AG10803 (cell line): ENCODE results near the gene MYL3.

ENCODE experiments used
- DNase-seq: peaks from one replicate; pipeline ENCODE4 v3.0.0; 2010; ENCODE audit warnings: low read depth
- H3K4me3 ChIP-seq: 2 replicates; pipeline ENCODE4 v1.5.1; 2011; ENCODE audit warnings: mild to moderate bottlenecking, low read length, control low read depth
- CTCF ChIP-seq: conservative IDR thresholded peaks from 2 replicates; pipeline ENCODE4 v1.5.1; 2011; ENCODE audit warnings: mild to moderate bottlenecking, low read length, control low read depth, inconsistent platforms

Gene MYL3

GRCh38 chr3:46907960-46908293 is 44.7 kb upstream of the MYL3 start:
- H3K4me3 ChIP-seq = no peak overlapping the region
- TF ChIP-seq CTCF = no peak
- DNase-seq = no peak

- no peak for DNase-seq
- no peak for TF ChIP-seq CTCF
- H3K4me3 ChIP-seq = no peak overlapping the region
Observed at GRCh38 chr3:46907271-46907670, 44.0 kb upstream of the MYL3 start.

GRCh38 chr3:46906471-46907058 is 43.3 kb upstream of the MYL3 start:
- no peak overlapping the region for H3K4me3 ChIP-seq
- DNase-seq = no peak
- TF ChIP-seq CTCF = no peak

GRCh38 chr3:46905661-46906451 is 42.6 kb upstream of the MYL3 start:
- H3K4me3 ChIP-seq = no peak overlapping the region
- no peak for TF ChIP-seq CTCF
- no peak for DNase-seq

- H3K4me3 ChIP-seq = no peak overlapping the region
- TF ChIP-seq CTCF = no peak
- no peak for DNase-seq
Observed at GRCh38 chr3:46905213-46905560, 41.9 kb upstream of the MYL3 start.

- no peak for TF ChIP-seq CTCF
- DNase-seq = no peak
- H3K4me3 ChIP-seq = no peak overlapping the region
Observed at GRCh38 chr3:46904303-46905212, 41.3 kb upstream of the MYL3 start.
